Sciatic nerve (tissue), 2 donors: ENCODE measurements around the gene PDK4. TPM values are rescaled to one million over a fixed set of nuclear protein-coding genes. Genes with fewer than 3 reads are reported as not detected.
A peak's percentile ranks its signal among the peaks of the same experiment; 100 is the strongest.
"Not testable (repeated sequence)": the region's sequence is repeated elsewhere in the genome, so short reads cannot be mapped to it uniquely, and the experiment has no call there.

Experiments
- ATAC-seq: fragments of 200-7000 bp; cut with Tn5 transposase; one replicate; pipeline ENCODE4 v1.9.1; 2020; ENCODE audit warnings: mild to moderate bottlenecking, moderate library complexity
- DNase-seq: peaks from one replicate; pipeline ENCODE4 v3.0.0-alpha.2; 2020; ENCODE audit warnings: low spot score
- intact Hi-C: fragments of 100-400 bp; cut with DNase I; formaldehyde crosslinking; loops from one replicate; pipeline ENCODE4 v1.14.2; 2022
- total RNA-seq: library from RNA; stranded (reverse); fragmentation: NEBNext Ultra II Directional; extraction: Animal tissue kit (Norgen Biotek cat#: 25700); gene quantifications from one replicate; pipeline ENCODE4 v1.2.1, GENCODE V29; 2021
- donor health status: DM: no; HTN: no; CAD: no.
- donor health status: DM: no; HTN: no; CAD: no.

Gene PDK4
- total RNA-seq, 1 donor from 2014 or later: 61.9 TPM

- no peak for DNase-seq
- intact Hi-C loops: no loop called here
- no peak for ATAC-seq
Measured at GRCh38 chr7:95583834-95584621, 12.3 kb downstream of the PDK4 start.

- intact Hi-C loops: no loop called here
- DNase-seq (no peak), ATAC-seq (peak; percentile 44)
Measured at GRCh38 chr7:95582578-95583293, 13.6 kb downstream of the PDK4 start.

DNA sequence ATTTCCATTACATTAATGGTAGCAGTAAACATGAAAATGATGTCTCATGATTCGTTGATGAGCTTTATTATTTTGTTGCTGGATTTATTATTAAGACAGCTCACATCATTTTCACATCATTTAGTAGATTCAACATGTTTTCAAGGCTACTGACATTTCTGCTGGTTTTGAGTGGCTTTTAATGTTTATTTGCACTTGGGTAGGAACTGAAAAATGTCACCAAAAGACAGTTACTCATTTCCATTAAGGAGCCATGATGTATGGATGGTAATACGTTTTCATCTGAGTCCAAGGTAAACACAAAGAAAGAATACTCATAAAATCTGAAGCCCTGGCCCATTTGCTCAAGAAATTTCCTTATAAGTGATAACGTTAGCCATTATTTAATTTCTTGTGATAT lies 14.8 kb downstream of the PDK4 start:
- intact Hi-C loops: no loop called here
- DNase-seq: no peak
- ATAC-seq: no peak

DNA sequence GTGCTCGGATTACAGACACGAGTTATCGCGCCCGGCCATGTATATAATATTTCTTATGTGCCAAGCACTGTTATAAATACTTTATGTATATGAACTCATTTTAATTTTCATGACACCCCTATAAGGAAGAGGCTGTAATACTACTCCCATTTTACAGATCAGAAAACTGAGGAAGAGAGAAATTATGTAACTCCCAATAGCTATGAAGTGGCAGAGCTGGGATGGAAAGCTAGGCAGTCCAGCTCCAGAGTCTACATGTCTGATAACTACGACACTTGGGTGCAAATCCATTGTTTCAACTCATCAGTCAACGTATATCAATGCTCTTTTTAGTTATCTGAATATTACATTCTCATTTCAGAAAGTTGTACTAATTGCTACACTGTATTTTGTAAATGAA lies 17.0 kb downstream of the PDK4 start:
- intact Hi-C loops: no loop called here

GRCh38 chr7:95578299-95578855 lies 17.9 kb downstream of the PDK4 start:
- intact Hi-C loops: no loop called here
- no peak for DNase-seq
- peak; percentile 41 for ATAC-seq

More for the DNA sequence above, 17.0 kb downstream of the PDK4 start:
- ATAC-seq: no peak
- DNase-seq: no peak

DNA sequence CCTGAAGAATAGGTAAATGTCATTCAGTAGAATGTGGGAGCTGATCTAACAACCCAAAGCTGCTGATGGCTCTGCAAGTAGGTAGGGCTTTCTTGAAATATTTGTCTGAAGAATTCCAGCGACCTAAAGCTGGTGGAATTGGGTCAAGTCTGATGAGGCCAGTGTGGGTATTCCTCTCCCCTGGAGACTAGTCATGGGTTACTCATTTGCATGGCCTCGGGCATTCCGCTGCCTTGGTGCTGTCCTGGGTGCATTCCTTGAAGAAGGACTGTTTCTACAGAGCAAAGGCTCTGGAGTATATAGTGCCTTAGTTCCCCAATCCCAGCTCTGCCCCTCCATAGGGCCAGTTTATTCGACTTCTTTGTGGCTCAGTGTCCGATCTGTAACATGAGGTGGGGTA lies 19.2 kb downstream of the PDK4 start:
- no peak for ATAC-seq
- intact Hi-C loops: no loop called here

GRCh38 chr7:95569720-95570119 lies 26.6 kb downstream of the PDK4 start:
- no peak for DNase-seq
- intact Hi-C loops: no loop called here
- ATAC-seq: no peak

More for the DNA sequence above, 19.2 kb downstream of the PDK4 start:
- no peak for DNase-seq

GRCh38 chr7:95560674-95561073 lies 35.6 kb downstream of the PDK4 start:
- ATAC-seq (peak; percentile 30), DNase-seq (no peak)
- intact Hi-C loops: no loop called here

GRCh38 chr7:95558864-95559263 lies 37.5 kb downstream of the PDK4 start:
- DNase-seq: no peak
- intact Hi-C loops: no loop called here
- ATAC-seq: no peak

DNA sequence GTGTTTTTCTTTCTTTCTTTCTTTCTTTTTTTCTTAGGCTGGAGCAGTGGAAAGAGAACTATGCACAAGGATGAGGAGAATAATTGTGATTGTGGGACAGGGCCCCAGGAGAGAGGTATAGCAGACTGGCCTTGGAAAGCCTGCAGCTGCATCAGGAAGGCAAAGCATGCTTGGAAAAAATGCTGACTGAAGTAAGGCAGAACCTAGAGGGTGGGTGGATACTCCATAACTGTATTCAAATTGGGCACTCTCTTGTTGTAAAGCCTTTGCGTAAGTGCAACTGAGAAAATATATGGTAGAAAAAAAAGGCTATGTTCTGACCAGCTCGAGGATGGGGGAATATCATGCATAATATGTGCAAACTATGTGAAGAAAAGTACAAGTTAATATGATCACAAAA lies 39.5 kb downstream of the PDK4 start:
- no peak for DNase-seq
- ATAC-seq: peak; percentile 47
- intact Hi-C loops: no loop called here

GRCh38 chr7:95553939-95554338 lies 42.4 kb downstream of the PDK4 start:
- intact Hi-C loops: no loop called here
- ATAC-seq: no peak
- DNase-seq: no peak

GRCh38 chr7:95552010-95552926 lies 44.0 kb downstream of the PDK4 start:
- DNase-seq, intact Hi-C loops, ATAC-seq: not testable (repeated sequence)

DNA sequence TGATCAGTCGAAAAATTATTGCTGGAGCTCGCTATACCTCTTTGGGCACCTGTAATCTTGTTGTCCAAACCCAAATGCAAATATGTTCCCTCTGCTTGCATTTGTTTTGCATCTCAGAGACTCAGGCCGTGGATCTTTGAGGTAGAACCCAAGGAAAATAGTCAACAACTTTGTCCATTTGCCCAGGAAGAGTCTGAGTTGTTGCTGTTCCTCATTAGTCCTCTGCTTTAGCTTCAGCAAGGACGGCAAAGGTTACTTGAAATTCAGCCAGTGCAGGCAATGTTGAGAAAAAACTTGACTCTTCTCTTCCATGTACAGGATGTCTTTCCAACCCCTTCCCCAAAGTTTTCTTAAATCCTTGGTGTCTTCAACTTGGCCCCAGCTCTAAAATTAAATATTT lies 45.8 kb downstream of the PDK4 start:
- intact Hi-C loops: no loop called here
- DNase-seq: no peak
- ATAC-seq: peak; percentile 8

DNA sequence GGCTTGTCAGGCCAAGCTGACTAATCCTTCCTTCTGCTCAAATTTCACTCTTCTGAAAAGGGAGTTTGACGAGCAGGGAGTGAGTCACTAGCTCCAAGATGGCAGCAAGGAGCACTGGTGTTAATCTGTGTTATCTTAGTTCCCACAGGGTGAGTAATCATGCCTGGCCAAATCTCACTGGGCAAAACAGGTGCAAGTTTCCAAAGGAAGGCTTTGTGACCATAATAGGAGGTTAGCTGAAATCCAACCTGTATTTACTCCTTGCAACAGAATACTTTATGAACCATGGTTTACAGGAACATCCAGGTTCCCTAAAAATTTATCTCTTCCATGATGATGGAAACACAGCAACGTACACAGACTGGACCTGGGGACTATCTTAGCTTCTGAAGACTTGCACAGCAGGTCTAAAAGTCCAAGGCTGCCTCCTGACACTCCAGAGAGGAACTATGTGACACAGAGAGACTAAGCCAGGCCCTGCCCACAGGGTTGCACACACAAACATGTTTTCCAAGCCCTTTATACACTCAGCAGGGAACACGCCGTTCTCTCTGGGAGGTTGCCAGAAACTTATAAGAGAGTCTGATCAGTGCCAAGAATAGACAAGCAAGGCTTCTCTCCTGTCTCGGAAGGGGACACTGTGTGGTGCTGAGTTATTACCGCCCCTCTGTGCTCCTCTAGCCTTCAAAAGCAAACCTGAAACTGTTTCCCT lies 46.3 kb downstream of the PDK4 start:
- DNase-seq: peak; percentile 86
- ATAC-seq: peak; percentile 98
- intact Hi-C loops: no loop called here

DNA sequence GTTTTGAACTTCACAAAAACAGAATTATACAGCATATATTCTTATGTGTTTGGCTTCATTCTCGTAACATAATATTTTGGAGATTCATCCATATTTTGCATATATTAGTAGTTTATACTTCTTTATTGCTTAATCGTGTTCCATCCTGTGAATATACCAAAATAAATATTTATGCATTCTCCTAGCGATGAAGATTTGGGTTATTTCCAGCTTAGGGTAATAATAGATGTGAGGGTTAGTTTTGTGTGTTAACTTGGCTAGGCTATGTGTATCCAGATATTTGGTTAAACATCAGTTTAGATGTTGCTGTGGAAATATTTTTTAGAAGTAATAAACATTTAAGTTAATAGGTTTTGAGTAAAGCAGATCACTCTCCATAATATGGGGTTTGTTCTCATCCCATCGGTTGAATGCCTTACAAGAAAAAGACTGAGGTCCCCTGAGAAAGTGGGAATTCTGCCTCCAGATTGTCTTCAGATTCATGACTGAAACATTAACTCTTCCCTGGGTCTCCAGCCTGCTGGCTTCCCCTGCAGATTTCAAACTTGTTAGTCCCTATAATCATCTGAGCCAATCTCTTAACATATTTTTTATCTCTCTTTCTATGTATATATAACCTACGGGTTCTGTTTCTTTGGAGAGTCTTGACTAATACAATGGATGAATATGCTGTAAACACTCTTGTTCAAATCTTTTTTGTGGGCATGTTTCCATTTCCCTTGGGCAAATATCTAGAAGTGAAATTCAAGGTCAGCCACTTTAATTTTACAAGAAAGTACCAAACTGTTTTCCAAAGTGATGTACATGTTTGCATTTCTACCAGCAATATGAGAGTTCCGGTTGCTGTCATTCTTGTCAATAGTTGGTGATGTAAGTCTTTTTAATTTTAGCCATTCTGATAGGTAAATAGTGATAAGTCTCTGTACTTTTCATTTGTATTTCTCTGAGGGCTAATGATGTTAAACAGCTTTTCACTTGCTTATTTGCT lies 48.7 kb downstream of the PDK4 start:
- intact Hi-C loops: no loop called here
- ATAC-seq (no peak), DNase-seq (no peak)

DNA sequence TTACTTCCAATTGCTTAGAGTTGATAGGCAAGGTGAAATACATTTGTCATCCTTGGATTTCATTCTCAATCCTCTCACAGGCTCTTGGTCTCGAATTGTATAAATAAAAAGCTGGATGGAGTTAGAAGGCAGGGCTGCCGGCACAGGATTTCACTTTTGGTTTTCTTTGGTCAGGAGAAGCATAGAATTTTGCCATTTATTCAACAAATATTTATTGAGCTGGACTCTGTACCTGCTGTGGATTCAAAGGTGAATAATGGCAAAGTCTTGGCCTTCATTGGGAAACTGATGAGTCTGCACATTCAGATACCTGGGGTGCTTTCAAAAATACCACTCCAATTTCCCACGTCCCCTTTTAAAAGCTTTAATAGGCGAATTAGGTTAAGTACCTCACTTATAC lies 49.7 kb downstream of the PDK4 start:
- no peak for DNase-seq
- no peak for ATAC-seq
- intact Hi-C loops: no loop called here

GRCh38 chr7:95545673-95546072 lies 50.6 kb downstream of the PDK4 start:
- ATAC-seq (no peak), DNase-seq (no peak)

More at GRCh38 chr7:95545673-95546072, 50.6 kb downstream of the PDK4 start:
- intact Hi-C loops: no loop called here
